PFSK-1 (cell line): ENCODE measurements around the gene TP53INP2.

Experiments
- FOXP2 ChIP-seq: optimal IDR thresholded peaks from 2 replicates; pipeline ENCODE3; 2011; ENCODE audit warnings: borderline replicate concordance, control low read depth, inconsistent platforms; ENCODE audit not compliant: insufficient read depth; ENCODE audit errors: extremely low read length, extremely low read depth
- POLR2AphosphoS5 ChIP-seq: IDR thresholded peaks from 2 replicates; pipeline ENCODE4 v1.6.1; 2012; ENCODE audit warnings: low read depth, mild to moderate bottlenecking, control low read depth, low read length, moderate library complexity
- REST ChIP-seq, 2 experiments: IDR thresholded peaks; 2 replicates each; pipeline versions ENCODE4 v1.6.1 to v1.8.0; 2011 to 2012; ENCODE audit warnings: low read depth in 2 of 2, low read length in 2 of 2, control low read depth in 1 of 2, inconsistent platforms in 1 of 2, mild to moderate bottlenecking in 1 of 2, moderate library complexity in 1 of 2; ENCODE audit not compliant: insufficient read depth in 1 of 2
- SIN3A ChIP-seq: IDR thresholded peaks from 2 replicates; pipeline ENCODE4 v1.6.1; 2012; ENCODE audit warnings: mild to moderate bottlenecking, low read length, moderate library complexity, borderline replicate concordance; ENCODE audit not compliant: insufficient read depth
- TAF1 ChIP-seq: IDR thresholded peaks from 2 replicates; pipeline ENCODE4 v1.6.1; 2012; ENCODE audit warnings: low read length, control low read depth, borderline replicate concordance; ENCODE audit not compliant: insufficient read depth

TP53INP2 gene

GRCh38 chr20:34703061-34703423 lies 1.1 kb upstream of the TP53INP2 start:
- TF ChIP-seq SIN3A (no peak), POLR2AphosphoS5 (no peak), FOXP2 (no peak), TAF1 (no peak), REST (IDR thresholded peaks at IDR 0.05; ENCODE audit: insufficient read depth in 1 of 2, low read depth in 2 of 2, low read length in 2 of 2) (no peak)

- TF ChIP-seq SIN3A (no peak), TAF1 (no peak), POLR2AphosphoS5 (no peak), REST (IDR thresholded peaks at IDR 0.05; ENCODE audit: insufficient read depth in 1 of 2, low read depth in 2 of 2, low read length in 2 of 2) (no peak), FOXP2 (no peak)
Observed at GRCh38 chr20:34703424-34704176, 544 bp upstream of the TP53INP2 start.

- TF ChIP-seq REST (IDR thresholded peaks at IDR 0.05; ENCODE audit: insufficient read depth in 1 of 2, low read depth in 2 of 2, low read length in 2 of 2) (no peak), SIN3A (no peak), FOXP2 (no peak), POLR2AphosphoS5 (no peak), TAF1 (no peak)
Observed at GRCh38 chr20:34705008-34705396, 858 bp downstream of the TP53INP2 start.

- no peak for TF ChIP-seq FOXP2
- no peak for TF ChIP-seq TAF1
- no peak for TF ChIP-seq POLR2AphosphoS5
- TF ChIP-seq SIN3A = no peak
- no peak for TF ChIP-seq REST (IDR thresholded peaks at IDR 0.05; ENCODE audit: insufficient read depth in 1 of 2, low read depth in 2 of 2, low read length in 2 of 2)
Observed at GRCh38 chr20:34705397-34706301, 1.5 kb downstream of the TP53INP2 start.
